Activated gamma-delta T cell treated with anti-CD3 and anti-CD28 coated beads, Interleukin-2, amount 50 U/mL, for 16 hours (primary cell): ENCODE results near the gene KRT36.

Experiments used
- DNase-seq: peaks from one replicate; pipeline ENCODE4 v3.0.0-alpha.2; 2020; ENCODE audit warnings: low read depth

KRT36 gene

GRCh38 chr17:41521574-41522261 is 32.0 kb upstream of the KRT36 start:
- DNase-seq = no peak

GRCh38 chr17:41520821-41521521 is 31.3 kb upstream of the KRT36 start:
- DNase-seq = no peak

GRCh38 chr17:41519501-41520224 is 30.0 kb upstream of the KRT36 start:
- DNase-seq = no peak

GRCh38 chr17:41518789-41519449 is 29.2 kb upstream of the KRT36 start, which contains the start of gene KRT15:
Gene KRT15, minus strand, starts transcription at chr17:41518890. Its CDS starts 63 bp downstream, at chr17:41518827.
- DNase-seq = no peak

GRCh38 chr17:41518031-41518430 is 28.3 kb upstream of the KRT36 start:
- DNase-seq = no peak

- no peak for DNase-seq
Observed at GRCh38 chr17:41516830-41517283, 27.1 kb upstream of the KRT36 start.

GRCh38 chr17:41516147-41516829 is 26.6 kb upstream of the KRT36 start:
- DNase-seq = no peak

GRCh38 chr17:41513168-41513547 is 23.4 kb upstream of the KRT36 start:
- DNase-seq = no peak

GRCh38 chr17:41512546-41513167 is 22.9 kb upstream of the KRT36 start:
- DNase-seq = no peak

- no peak for DNase-seq
Observed at GRCh38 chr17:41511716-41512115, 22.0 kb upstream of the KRT36 start.

GRCh38 chr17:41511116-41511515 is 21.4 kb upstream of the KRT36 start:
- DNase-seq = no peak

GRCh38 chr17:41510251-41511065 is 20.7 kb upstream of the KRT36 start:
- DNase-seq = no peak

GRCh38 chr17:41507315-41507880 is 17.7 kb upstream of the KRT36 start:
- DNase-seq = no peak

GRCh38 chr17:41505809-41506767 is 16.4 kb upstream of the KRT36 start:
- no peak for DNase-seq

GRCh38 chr17:41505007-41505808 is 15.5 kb upstream of the KRT36 start, which contains the start of gene KRT13:
Gene KRT13, minus strand, starts transcription at chr17:41505612. Its CDS starts 62 bp downstream, at chr17:41505550.
- DNase-seq = no peak

GRCh38 chr17:41504246-41504977 is 14.7 kb upstream of the KRT36 start:
- no peak for DNase-seq

- no peak for DNase-seq
Observed at GRCh38 chr17:41503202-41503601, 13.5 kb upstream of the KRT36 start.
